A673 (cell line): ENCODE measurements around the gene COG2.

ENCODE experiments used
- EZH2 ChIP-seq: fragments of 200-600 bp; sonication (generic); IDR thresholded peaks from 2 replicates; pipeline ENCODE4 v1.6.1; 2017; ENCODE audit warnings: borderline replicate concordance, low read depth, mild to moderate bottlenecking, mixed read lengths, antibody characterized with exemption, low read length; ENCODE audit not compliant: poor library complexity, severe bottlenecking
- TF ChIP-seq, protein P1 (sequence below): fragments of 300-800, 200-600 bp; sonication (generic); conservative IDR thresholded peaks from 2 replicates; pipeline ENCODE4 v1.5.1; 2017; ENCODE audit warnings: low read depth, mild to moderate bottlenecking, antibody characterized with exemption, low read length, moderate library complexity, mixed read lengths

DNA sequence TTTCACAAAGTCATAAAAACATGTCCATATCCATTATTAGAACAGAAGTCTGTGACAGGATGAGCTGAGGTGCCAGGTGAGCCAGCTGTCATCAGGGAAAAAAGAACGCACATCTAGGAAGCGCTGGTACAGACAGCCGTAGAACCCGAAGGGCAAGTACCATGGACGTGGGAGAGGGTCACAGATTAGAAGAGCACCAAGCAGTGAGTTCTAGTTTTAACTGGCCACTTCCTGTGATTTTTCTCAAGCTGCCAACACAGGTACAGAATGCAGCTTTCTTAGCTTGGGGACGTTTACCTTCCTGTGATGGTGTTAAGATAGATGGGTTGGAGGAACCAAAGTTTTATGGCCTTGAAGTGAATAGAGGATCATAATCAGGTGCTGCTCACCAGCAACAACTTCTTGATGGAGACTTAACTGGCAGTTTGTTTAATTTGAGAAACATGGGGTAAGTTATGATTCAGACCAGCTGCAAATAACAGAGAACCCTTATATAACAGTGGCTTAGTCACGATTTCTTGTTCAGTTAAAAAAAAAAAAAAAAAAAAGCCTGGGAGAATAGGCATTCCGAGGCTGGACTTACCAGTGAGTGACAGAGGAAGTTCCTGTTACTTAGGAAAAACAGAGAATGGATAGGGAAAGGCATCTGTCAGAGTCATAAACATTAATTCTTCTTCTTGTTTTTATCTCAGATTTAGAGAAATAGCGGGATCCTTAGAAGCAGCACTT, 40.8 kb downstream of the COG2 start:
- TF ChIP-seq, protein P1, sequence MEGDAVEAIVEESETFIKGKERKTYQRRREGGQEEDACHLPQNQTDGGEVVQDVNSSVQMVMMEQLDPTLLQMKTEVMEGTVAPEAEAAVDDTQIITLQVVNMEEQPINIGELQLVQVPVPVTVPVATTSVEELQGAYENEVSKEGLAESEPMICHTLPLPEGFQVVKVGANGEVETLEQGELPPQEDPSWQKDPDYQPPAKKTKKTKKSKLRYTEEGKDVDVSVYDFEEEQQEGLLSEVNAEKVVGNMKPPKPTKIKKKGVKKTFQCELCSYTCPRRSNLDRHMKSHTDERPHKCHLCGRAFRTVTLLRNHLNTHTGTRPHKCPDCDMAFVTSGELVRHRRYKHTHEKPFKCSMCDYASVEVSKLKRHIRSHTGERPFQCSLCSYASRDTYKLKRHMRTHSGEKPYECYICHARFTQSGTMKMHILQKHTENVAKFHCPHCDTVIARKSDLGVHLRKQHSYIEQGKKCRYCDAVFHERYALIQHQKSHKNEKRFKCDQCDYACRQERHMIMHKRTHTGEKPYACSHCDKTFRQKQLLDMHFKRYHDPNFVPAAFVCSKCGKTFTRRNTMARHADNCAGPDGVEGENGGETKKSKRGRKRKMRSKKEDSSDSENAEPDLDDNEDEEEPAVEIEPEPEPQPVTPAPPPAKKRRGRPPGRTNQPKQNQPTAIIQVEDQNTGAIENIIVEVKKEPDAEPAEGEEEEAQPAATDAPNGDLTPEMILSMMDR, result no peak
- TF ChIP-seq EZH2, result no peak
